Loucy (cell line): Measurements from ENCODE around the gene AK4.

ENCODE experiments used
- CTCF ChIP-seq: fragments of 200-600 bp; sonication (generic); conservative IDR thresholded peaks from 2 replicates; pipeline ENCODE4 v1.5.1; 2014; ENCODE audit warnings: mild to moderate bottlenecking, antibody characterized with exemption, low read length
- EZH2phosphoT487 ChIP-seq: fragments of 200-600 bp; IDR thresholded peaks from 2 replicates; pipeline ENCODE4 v1.6.1; 2018; ENCODE audit warnings: antibody characterized with exemption, mild to moderate bottlenecking, moderate library complexity, borderline replicate concordance

GRCh38 chr1:65278376-65279069 is 130.5 kb downstream of the AK4 start:
- no peak for TF ChIP-seq CTCF
- TF ChIP-seq EZH2phosphoT487 = no peak
